LNCAP (cell line): ENCODE measurements around the gene RPL13A.

Experiments
- TF ChIP-seq, protein P1 (sequence below): fragments of 450-650 bp; IDR thresholded peaks from 2 replicates; pipeline ENCODE4 v1.5.1; 2017; ENCODE audit warnings: mild to moderate bottlenecking

RPL13A gene

DNA sequence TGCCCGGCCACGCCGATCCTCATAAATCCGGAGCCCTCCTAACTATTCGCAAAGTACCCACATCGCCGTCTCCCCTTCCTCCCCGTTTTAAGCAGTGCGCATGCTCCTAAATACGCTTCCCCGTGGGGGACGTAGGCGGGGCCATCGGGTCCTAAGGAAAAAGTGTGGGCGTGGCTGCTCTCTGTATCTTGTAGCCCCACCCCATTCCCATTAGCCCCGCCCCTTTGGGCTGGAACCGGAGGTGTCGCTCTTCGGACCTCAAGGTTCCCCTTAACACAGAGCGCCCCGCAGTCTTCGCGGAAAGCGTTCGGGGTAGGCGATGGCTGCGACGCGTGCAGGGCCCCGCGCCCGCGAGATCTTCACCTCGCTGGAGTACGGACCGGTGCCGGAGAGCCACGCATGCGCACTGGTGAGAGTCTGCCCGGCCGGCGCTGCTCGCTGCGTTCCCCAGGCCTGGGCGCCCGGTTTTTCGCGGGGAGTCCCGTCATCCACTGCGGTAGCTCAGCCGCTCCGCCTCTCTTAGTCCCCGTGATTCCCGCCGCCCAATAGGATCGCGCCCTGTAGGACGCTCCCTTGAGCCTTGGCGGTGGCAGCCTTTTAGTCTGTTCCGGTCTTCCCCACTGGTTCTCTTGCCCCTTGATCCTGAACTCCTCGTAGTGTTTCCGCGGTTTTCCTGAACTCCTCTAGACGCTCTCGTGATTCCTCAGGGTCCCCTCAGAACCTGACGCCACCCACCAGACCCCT, 34.2 kb upstream of the RPL13A start, which contains the start of gene ALDH16A1:
Gene ALDH16A1 (plus strand): TSS at position 213 of the 744 bp plus-strand sequence. CDS start 107 bp downstream, at position 320.
- TF ChIP-seq, protein P1, sequence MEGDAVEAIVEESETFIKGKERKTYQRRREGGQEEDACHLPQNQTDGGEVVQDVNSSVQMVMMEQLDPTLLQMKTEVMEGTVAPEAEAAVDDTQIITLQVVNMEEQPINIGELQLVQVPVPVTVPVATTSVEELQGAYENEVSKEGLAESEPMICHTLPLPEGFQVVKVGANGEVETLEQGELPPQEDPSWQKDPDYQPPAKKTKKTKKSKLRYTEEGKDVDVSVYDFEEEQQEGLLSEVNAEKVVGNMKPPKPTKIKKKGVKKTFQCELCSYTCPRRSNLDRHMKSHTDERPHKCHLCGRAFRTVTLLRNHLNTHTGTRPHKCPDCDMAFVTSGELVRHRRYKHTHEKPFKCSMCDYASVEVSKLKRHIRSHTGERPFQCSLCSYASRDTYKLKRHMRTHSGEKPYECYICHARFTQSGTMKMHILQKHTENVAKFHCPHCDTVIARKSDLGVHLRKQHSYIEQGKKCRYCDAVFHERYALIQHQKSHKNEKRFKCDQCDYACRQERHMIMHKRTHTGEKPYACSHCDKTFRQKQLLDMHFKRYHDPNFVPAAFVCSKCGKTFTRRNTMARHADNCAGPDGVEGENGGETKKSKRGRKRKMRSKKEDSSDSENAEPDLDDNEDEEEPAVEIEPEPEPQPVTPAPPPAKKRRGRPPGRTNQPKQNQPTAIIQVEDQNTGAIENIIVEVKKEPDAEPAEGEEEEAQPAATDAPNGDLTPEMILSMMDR, result no peak

DNA sequence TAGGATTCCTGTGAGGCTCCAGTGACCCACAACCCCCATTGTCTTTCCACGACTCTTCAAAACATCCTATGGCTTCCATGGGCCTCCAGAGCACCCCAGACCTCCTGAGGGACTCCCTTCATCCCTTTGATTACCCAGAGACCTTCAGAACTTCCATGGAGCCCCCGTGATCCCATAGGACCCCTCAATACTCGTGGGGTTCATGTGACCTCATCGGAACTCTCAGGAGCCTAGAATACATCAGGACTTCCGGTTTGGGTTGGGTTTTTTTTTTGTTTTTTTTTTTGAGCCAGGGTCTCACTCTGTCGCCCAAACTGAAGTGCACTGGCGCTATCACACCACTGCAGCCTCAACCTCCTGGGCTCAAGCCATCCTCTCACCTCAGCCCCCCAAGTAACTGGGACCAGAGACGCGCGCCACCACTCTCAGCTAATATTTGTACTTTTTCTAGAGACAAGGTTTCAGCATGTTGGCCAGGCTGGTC, 33.6 kb upstream of the RPL13A start:
- TF ChIP-seq, protein P1, result no peak

DNA sequence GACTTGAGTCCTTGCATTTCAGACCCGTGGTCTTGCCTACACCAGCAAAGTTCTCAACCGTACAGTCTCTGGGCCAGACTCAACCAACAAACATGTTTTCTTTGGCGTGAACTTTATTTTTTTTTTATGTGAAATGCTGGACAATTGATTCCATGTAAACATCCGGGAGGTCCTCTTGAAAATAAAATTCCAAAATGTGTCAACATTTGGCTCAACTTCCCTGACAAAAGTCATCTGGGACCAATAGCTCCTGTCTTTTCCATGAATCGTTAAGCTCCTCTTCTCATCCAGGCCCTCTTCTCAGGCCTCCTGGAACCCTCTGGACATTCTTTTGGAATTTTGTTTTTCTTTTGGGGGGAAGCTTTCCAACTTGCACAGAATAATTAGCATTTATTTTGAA, 31.6 kb upstream of the RPL13A start:
- TF ChIP-seq, protein P1, result no peak

DNA sequence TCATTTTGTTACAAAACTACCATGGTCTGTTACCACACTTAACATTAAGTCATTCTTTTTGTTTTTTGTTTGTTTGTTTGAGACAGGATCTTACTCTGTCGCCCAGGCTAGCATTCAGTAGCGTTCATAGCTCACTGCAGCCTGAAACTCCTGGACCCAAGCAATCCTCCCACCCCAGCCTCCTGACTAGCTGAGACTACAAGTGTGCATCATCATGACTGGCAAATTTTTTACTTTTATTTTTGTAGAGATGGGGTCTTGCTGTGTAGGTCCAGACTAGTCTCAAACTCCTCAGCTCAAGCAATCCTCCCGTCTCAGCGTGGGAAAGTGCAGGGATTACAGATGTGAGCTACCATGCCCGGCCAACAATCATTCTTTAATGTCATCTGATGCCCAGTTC, 31.1 kb upstream of the RPL13A start:
- TF ChIP-seq, protein P1, result no peak

DNA sequence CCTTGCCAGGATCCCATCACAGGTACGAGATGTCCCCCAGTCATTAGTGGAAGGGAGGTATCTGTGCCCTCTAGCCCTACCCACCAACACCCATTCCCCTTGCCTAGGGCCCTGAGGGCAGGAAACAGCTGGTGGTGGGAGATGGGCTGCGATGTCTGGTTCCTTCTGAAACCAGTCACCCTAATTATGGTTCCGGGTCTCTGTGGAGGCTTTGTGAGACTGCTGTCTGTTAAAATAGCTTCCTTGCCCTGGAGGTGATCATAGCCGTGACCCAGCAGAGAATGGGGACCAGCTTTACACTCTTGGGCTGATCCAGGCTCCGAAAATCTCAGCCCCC, 28.9 kb upstream of the RPL13A start:
- TF ChIP-seq, protein P1, result no peak

DNA sequence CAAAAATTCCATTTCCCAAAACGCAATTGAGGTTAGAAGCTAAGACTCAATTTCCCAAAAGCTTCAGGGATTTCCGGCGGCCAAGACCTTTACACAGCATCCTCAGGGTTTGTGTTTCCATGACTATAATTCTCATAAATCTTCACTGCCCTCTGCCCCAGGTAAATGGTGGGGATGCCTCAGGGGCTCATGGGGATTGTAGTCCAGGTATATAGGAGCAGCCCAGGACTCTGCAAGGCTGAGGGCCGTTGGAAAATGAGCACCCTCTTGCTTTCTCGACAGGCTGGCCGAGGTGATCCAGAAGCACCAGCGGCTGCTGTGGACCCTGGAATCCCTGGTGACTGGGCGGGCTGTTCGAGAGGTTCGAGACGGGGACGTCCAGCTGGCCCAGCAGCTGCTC, 28.0 kb upstream of the RPL13A start:
- TF ChIP-seq, protein P1, result no peak

DNA sequence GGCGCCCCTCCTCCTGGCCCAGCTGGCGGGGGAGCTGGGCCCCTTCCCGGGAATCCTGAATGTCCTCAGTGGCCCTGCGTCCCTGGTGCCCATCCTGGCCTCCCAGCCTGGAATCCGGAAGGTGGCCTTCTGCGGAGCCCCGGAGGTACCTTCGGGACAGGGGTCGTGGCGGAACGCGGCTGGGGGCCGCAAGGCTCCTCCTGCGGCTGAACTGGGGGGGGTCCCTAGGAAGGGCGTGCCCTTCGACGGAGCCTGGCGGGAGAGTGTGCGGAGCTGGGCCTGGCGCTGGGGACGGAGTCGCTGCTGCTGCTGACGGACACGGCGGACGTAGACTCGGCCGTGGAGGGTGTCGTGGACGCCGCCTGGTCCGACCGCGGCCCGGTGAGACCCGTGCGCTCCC, 25.8 kb upstream of the RPL13A start:
- TF ChIP-seq, protein P1, result no peak
